H9 (cell line): ENCODE results near the gene EBF4. TPM values are rescaled to one million over a fixed set of nuclear protein-coding genes. Genes with fewer than 3 reads are reported as not detected.

Experiments
- DNase-seq: peaks from one replicate; pipeline ENCODE4 v3.0.0-alpha.2; 2017
- H2AFZ ChIP-seq: one replicate; pipeline ENCODE4 v1.6.1; 2013; ENCODE audit warnings: mild to moderate bottlenecking, low read length, control low read depth, moderate library complexity
- H2AK5ac ChIP-seq: 2 replicates; pipeline ENCODE4 v1.6.1; 2013; ENCODE audit warnings: low read length, control low read depth, mixed read lengths; ENCODE audit not compliant: insufficient read length
- H2BK120ac ChIP-seq: one replicate; pipeline ENCODE4 v1.6.1; 2013; ENCODE audit warnings: low read depth, mild to moderate bottlenecking, low read length, control low read depth, inconsistent platforms; ENCODE audit not compliant: poor library complexity, severe bottlenecking
- H2BK12ac ChIP-seq: 2 replicates; pipeline ENCODE4 v1.6.1; 2013; ENCODE audit warnings: low read length, control low read depth, mixed read lengths, low read depth; ENCODE audit not compliant: insufficient read length
- H2BK15ac ChIP-seq: 2 replicates; pipeline ENCODE4 v1.6.1; 2013; ENCODE audit warnings: low read depth, low read length, control low read depth
- H2BK20ac ChIP-seq: one replicate; pipeline ENCODE4 v1.6.1; 2013; ENCODE audit warnings: low read depth, mild to moderate bottlenecking, low read length, control low read depth, inconsistent platforms; ENCODE audit not compliant: poor library complexity, severe bottlenecking
- H2BK5ac ChIP-seq: 2 replicates; pipeline ENCODE4 v1.6.1; 2013; ENCODE audit warnings: low read length, control low read depth, mixed read lengths; ENCODE audit not compliant: insufficient read length
- H3K14ac ChIP-seq: 2 replicates; pipeline ENCODE4 v1.6.1; 2013; ENCODE audit warnings: low read length, control low read depth; ENCODE audit not compliant: insufficient read depth
- H3K18ac ChIP-seq: 2 replicates; pipeline ENCODE4 v1.6.1; 2013; ENCODE audit warnings: low read depth, mild to moderate bottlenecking, mixed read lengths, low read length, control low read depth; ENCODE audit not compliant: insufficient read length
- H3K23ac ChIP-seq: 2 replicates; pipeline ENCODE4 v1.6.1; 2013; ENCODE audit warnings: low read length, control low read depth, mixed read lengths, low read depth; ENCODE audit not compliant: insufficient read length
- H3K23me2 ChIP-seq: 2 replicates; pipeline ENCODE4 v1.6.1; 2013; ENCODE audit warnings: low read depth, mild to moderate bottlenecking, mixed read lengths, low read length, control low read depth; ENCODE audit not compliant: insufficient read length, poor library complexity, severe bottlenecking
- H3K27ac ChIP-seq: 2 replicates; pipeline ENCODE4 v1.5.1; 2013; ENCODE audit warnings: low read length, control low read depth, mixed read lengths, low read depth; ENCODE audit not compliant: insufficient read length
- H3K27me3 ChIP-seq: 2 replicates; pipeline ENCODE4 v1.6.1; 2013; ENCODE audit warnings: low read length, control low read depth, inconsistent platforms; ENCODE audit not compliant: insufficient read depth
- H3K4ac ChIP-seq: 2 replicates; pipeline ENCODE4 v1.6.1; 2013; ENCODE audit warnings: low read depth, mild to moderate bottlenecking, control low read depth, inconsistent platforms, low read length, moderate library complexity
- H3K4me1 ChIP-seq: 2 replicates; pipeline ENCODE4 v1.6.1; 2013; ENCODE audit warnings: low read length, control low read depth, inconsistent platforms; ENCODE audit not compliant: insufficient read depth
- H3K4me2 ChIP-seq: 2 replicates; pipeline ENCODE4 v1.6.1; 2013; ENCODE audit warnings: low read length, control low read depth, mixed read lengths; ENCODE audit not compliant: insufficient read length, insufficient read depth
- H3K56ac ChIP-seq: 2 replicates; pipeline ENCODE4 v1.6.1; 2013; ENCODE audit warnings: low read depth, mild to moderate bottlenecking, mixed read lengths, low read length, control low read depth; ENCODE audit not compliant: insufficient read length
- H3K79me1 ChIP-seq: 2 replicates; pipeline ENCODE4 v1.6.1; 2013; ENCODE audit warnings: low read depth, mild to moderate bottlenecking, moderate library complexity, low read length, control low read depth, inconsistent platforms; ENCODE audit not compliant: insufficient read depth, poor library complexity, severe bottlenecking
- H3K79me2 ChIP-seq: 2 replicates; pipeline ENCODE4 v1.6.1; 2013; ENCODE audit warnings: low read length, control low read depth, inconsistent platforms; ENCODE audit not compliant: insufficient read depth
- H3K9ac ChIP-seq: 2 replicates; pipeline ENCODE4 v1.6.1; 2013; ENCODE audit warnings: low read length, control low read depth, mixed read lengths; ENCODE audit not compliant: insufficient read length; ENCODE audit errors: extremely low read depth
- H3K9me3 ChIP-seq: one replicate; pipeline ENCODE4 v1.6.1; 2013; ENCODE audit warnings: low read depth, low read length, inconsistent platforms; ENCODE audit not compliant: control insufficient read depth
- H3T11ph ChIP-seq: one replicate; pipeline ENCODE4 v1.6.1; 2013; ENCODE audit warnings: mild to moderate bottlenecking, low read length, control low read depth, inconsistent platforms
- H4K20me1 ChIP-seq: one replicate; pipeline ENCODE4 v1.6.1; 2013; ENCODE audit not compliant: control insufficient read depth, insufficient read length, insufficient read depth
- H4K5ac ChIP-seq: 2 replicates; pipeline ENCODE4 v1.6.1; 2013; ENCODE audit warnings: low read depth, mild to moderate bottlenecking, mixed read lengths, low read length, control low read depth; ENCODE audit not compliant: insufficient read length
- H4K8ac ChIP-seq: replicated peaks from 2 replicates; pipeline ENCODE4 v1.6.1; 2013; ENCODE audit warnings: low read length, control low read depth, mixed read lengths, low read depth; ENCODE audit not compliant: insufficient read length
- H4K91ac ChIP-seq: 2 replicates; pipeline ENCODE4 v1.6.1; 2013; ENCODE audit warnings: low read depth, mild to moderate bottlenecking, moderate library complexity, mixed read lengths, low read length, control low read depth; ENCODE audit not compliant: insufficient read length
- H3K27ac Mint-ChIP-seq, 3 experiments: 2 replicates in 2 of 3; 3 replicates in 1 of 3; pipeline ENCODE4 v1.8.0; 2020 to 2021; ENCODE audit warnings: mixed read lengths in 3 of 3, mild to moderate bottlenecking in 1 of 3, moderate library complexity in 1 of 3
- H3K27me3 Mint-ChIP-seq: 2 replicates; pipeline ENCODE4 v1.8.0; 2021; ENCODE audit warnings: low read depth, mild to moderate bottlenecking, moderate library complexity, mixed read lengths
- H3K36me3 Mint-ChIP-seq, 3 experiments: 2 replicates in 2 of 3; 3 replicates in 1 of 3; pipeline ENCODE4 v1.8.0; 2020 to 2021; ENCODE audit warnings: low read depth in 3 of 3, mixed read lengths in 3 of 3; ENCODE audit not compliant: insufficient read depth in 1 of 3
- H3K4me1 Mint-ChIP-seq, 2 experiments: 2 replicates each; pipeline ENCODE4 v1.8.0; 2020; ENCODE audit warnings: mixed read lengths in 2 of 2
- H3K4me3 Mint-ChIP-seq, 2 experiments: 2 replicates in 1 of 2; 3 replicates in 1 of 2; pipeline ENCODE4 v1.8.0; 2020 to 2021; ENCODE audit warnings: mild to moderate bottlenecking in 2 of 2, mixed read lengths in 2 of 2, moderate library complexity in 1 of 2
- H3K9me3 Mint-ChIP-seq, 2 experiments: 2 replicates in 1 of 2; 3 replicates in 1 of 2; pipeline ENCODE4 v1.8.0; 2020; ENCODE audit warnings: mild to moderate bottlenecking in 2 of 2, mixed read lengths in 2 of 2, moderate library complexity in 1 of 2
- WGBS: extraction: QIAGEN DNeasy Blood & Tissue Kit; methylation state at CpG from one replicate; pipeline ENCODE4 v1.1.7; 2013; ENCODE audit warnings: missing lambda C conversion rate, low lambda C conversion rate, mixed read lengths; ENCODE audit not compliant: insufficient read length; ENCODE audit errors: extremely low coverage; 5-methylcytosine and 5-hydroxymethylcytosine counted together
- total RNA-seq: library from RNA; stranded (reverse); gene quantifications from 2 replicates; pipeline ENCODE4 v1.2.1, GENCODE V29; 2021
- TF ChIP-seq, protein P1 (sequence below): fragments of 200-600 bp; sonication (generic); conservative IDR thresholded peaks from 3 replicates; pipeline ENCODE4 v1.8.0; 2021; ENCODE audit warnings: antibody characterized with exemption, mild to moderate bottlenecking

The EBF4 gene
- total RNA-seq, 1 experiment from 2014 or later, result 3.9 TPM

DNA sequence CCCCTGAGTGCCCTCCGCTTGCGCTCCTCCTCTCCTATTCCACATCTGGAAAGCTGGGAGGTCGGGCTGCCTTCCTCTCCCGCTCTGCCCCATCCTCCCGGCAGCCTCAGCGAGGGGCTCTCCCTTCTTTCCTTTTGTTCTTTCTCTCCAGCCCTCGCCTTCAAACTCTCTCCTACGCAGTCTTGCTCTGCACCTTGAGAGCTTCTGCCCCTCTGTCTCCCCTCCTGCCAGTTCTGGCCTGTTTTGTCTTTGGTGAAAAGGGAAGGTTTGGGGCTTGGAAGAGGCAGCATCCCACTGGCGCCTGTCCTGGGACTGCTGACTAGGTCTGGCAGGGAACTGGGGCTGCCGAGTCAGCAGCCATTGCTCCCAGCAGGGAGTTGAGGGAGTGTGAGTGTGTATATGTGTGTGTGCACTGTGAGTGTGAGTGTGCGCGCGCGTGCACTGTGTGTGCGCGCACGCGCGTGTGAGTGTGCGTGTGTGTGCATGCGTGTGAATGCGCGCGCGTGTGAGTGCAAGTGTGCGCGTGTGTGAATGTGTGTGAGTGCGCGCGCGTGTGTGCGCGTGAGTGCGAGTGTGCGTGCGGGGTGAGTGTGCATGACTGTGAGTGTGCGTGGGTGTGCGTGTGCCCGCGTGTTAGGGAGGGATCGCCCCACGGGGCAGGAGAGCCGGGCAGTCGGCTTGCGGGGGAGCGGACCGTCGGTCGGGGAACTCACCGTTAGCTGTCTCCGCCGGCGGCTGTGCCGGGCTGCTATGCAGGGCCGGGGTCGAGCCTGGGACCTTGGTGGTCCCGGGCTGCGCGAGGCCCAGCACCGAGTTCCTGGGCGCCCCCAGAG lies 107.3 kb downstream of the EBF4 start:
- peaks cover 7% of the 10 kb centered on the region for H3K23me2 ChIP-seq
- no peak overlapping the region for H3K23ac ChIP-seq
- Mint-ChIP-seq H3K4me1 (peaks cover 29 to 34% of the 10 kb centered on the region in 2 experiments), H3K9me3 (no peaks in the 10 kb centered on the region; a peak in 1 of 5 replicates), H3K27me3 (peaks cover 37% of the 10 kb centered on the region), H3K27ac (peak overlapping the region; percentile 73 to 96 (median 82); a peak in 6 of 7 replicates), H3K4me3 (peak overlapping the region; percentile 98 to 99), H3K36me3 (peaks cover 20 to 52% (median 32%) of the 10 kb centered on the region in 3 experiments)
- H3K14ac ChIP-seq, result no peak overlapping the region
- H4K91ac ChIP-seq, result no peak overlapping the region
- H4K5ac ChIP-seq, result no peak overlapping the region
- no peak overlapping the region for H3T11ph ChIP-seq
- H2AFZ ChIP-seq, result no peak overlapping the region
- H2BK15ac ChIP-seq, result no peak overlapping the region
- peak; percentile 49 for DNase-seq
- H3K4me2 ChIP-seq, result peak overlapping the region; percentile 70
- no peaks in the 10 kb centered on the region for H3K79me2 ChIP-seq
- no peaks in the 10 kb centered on the region; the same call in 1 of the 2 replicates for H3K4me1 ChIP-seq
- no peak overlapping the region for H2BK20ac ChIP-seq
- H2BK5ac ChIP-seq, result no peak overlapping the region
- no CpG with 5 or more reads among the region's 61 CpGs for WGBS
- H3K27me3 ChIP-seq, result peaks cover 26% of the 10 kb centered on the region
- H3K4ac ChIP-seq, result no peak overlapping the region
- TF ChIP-seq, protein P1, sequence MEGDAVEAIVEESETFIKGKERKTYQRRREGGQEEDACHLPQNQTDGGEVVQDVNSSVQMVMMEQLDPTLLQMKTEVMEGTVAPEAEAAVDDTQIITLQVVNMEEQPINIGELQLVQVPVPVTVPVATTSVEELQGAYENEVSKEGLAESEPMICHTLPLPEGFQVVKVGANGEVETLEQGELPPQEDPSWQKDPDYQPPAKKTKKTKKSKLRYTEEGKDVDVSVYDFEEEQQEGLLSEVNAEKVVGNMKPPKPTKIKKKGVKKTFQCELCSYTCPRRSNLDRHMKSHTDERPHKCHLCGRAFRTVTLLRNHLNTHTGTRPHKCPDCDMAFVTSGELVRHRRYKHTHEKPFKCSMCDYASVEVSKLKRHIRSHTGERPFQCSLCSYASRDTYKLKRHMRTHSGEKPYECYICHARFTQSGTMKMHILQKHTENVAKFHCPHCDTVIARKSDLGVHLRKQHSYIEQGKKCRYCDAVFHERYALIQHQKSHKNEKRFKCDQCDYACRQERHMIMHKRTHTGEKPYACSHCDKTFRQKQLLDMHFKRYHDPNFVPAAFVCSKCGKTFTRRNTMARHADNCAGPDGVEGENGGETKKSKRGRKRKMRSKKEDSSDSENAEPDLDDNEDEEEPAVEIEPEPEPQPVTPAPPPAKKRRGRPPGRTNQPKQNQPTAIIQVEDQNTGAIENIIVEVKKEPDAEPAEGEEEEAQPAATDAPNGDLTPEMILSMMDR, result no peak
- H4K20me1 ChIP-seq, result no peaks in the 10 kb centered on the region
- no peak overlapping the region for H2BK12ac ChIP-seq
- no peak overlapping the region for H3K56ac ChIP-seq
- no peaks in the 10 kb centered on the region for H3K9me3 ChIP-seq
- no peak overlapping the region for H2BK120ac ChIP-seq
- no peak overlapping the region for H4K8ac ChIP-seq
- no peak overlapping the region for H2AK5ac ChIP-seq
- H3K9ac ChIP-seq, result peak overlapping the region; percentile 9
- H3K27ac ChIP-seq, result no peak overlapping the region
- no peaks in the 10 kb centered on the region for H3K79me1 ChIP-seq
- H3K18ac ChIP-seq, result no peak overlapping the region
